GM18505 (cell line): ENCODE measurements around the gene MED27.

Experiments used
- ATAC-seq: cut with Tn5 transposase; IDR thresholded peaks from one replicate; pipeline ENCODE4 v1.9.1; 2021; ENCODE audit not compliant: unreplicated experiment
- POLR2A ChIP-seq: IDR thresholded peaks from 4 replicates; pipeline ENCODE4 v1.6.1; 2011; ENCODE audit warnings: borderline replicate concordance; ENCODE audit not compliant: insufficient read depth, insufficient read length; ENCODE audit errors: extremely low read depth

The MED27 gene

DNA sequence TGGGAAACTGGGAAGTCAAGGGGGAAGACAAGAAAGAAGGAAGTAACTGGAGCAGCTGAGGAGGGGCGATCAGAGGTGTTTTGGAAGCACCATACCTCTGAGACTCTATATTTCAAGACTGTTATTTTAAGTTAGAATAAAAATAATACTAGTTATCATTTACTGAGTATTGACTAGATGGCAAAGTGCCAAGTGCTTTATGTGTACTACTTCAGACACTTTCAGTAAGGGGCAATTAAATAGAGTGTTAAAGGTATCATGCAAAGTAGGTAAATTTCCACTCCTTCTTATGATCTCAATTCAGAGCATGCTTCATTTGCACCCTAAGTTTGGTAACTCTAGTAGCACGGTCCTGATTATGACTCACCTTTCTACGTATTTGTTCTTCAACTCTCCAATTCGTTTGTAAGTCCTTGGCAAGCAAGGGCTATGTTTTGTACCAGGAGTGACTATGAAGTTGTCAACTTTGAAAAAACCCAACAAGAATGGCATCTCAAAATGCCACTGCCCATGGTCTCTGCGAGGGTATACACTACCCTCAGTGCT, 187.4 kb downstream of the MED27 start:
- no peak for ATAC-seq
- TF ChIP-seq POLR2A = no peak

DNA sequence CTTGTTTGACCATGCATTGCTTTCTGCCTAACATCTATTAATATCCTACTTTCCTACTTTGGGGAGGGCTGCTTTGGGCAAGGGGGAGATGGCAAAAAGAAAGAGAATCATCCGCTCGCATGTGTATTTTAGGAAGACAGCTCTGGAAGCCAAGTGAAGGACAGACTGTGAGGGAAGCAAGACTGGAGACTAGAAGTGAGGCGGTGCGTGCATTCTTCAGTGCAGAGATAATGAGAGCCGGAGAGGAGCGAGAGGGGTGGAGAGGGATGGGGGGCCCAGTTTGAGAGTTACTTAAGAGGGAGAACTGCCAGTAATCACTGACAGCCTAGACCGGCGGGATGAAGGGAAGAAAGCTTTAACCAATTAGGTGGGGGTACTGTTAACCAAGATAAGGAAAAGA, 188.1 kb downstream of the MED27 start:
- TF ChIP-seq POLR2A = no peak
- ATAC-seq = no peak

DNA sequence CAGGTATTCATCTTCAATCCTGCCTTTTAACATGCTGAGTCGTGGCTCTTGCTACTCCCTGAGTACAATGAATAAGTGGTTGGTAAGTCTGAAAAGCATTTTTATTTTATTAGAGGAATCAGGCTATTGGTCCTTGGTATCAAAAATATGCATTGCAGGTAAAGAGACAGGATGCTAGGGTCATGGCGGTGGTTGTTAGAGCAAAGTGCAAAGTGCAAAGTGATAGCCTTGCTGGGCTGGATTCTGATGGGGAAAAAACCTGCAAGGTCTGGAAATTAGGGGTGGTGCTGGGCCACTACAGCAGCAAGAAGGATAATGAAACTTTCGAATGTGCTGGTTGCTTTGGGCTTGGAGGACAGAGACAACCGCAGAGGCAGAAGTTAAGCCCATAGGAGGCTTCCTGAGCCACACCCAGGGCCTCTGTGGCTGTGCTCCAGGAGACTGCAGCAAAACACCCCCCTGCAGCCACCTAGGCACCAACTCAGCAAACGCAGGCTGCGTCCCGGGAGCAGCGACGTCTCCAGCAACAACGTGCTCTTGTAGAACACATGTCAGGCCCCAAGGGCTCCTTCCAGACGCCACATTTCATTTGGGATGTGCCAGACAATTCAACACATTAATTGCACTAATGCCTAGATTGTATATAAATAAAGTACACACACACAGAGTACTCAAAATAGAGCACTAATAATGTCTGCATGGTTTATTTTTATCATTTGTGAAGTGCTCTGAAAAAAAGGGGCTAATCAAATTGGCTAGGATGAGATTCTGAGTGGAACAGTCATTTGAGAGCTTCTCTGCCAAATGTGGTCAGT, 190.0 kb downstream of the MED27 start:
- ATAC-seq = no peak
- no peak for TF ChIP-seq POLR2A

DNA sequence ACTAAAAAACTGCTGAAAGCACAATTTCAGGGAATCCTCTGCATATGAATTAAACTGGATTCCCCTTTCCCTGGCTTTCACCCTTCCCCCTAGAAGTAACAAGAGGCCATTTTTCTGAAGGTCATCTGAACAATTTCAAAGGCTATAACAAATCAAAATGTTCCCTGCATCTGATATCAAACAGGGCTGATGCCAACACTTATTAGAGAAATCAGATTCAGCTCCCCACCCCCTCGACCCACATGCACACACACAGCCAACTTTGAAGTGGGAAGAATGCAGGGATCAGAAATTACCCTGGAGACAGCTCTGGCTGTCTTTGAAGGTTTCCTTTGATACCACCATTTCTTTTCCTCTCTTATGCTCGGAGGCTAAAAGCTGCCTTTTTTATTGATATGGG, 190.7 kb downstream of the MED27 start:
- no peak for ATAC-seq
- TF ChIP-seq POLR2A = no peak

DNA sequence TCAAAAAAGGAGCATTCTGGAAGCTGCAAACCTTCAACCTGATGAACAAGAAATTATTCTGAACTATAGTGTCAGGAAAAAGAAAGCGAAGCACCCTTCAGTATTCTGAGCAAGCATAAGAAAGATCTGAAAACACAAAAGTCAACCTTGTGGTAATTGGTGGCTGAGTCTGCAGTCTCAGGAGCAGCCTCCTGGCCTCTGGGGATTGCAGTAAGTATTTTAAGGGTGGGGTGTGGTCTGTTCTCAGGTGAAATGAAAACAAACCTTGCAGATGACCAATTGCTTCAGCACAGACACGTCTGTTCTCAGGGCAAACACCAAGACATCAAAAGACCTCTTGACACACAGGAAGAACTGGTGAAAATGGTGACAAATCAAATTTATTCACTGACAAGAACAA, 192.0 kb downstream of the MED27 start:
- ATAC-seq = no peak
- TF ChIP-seq POLR2A = no peak

DNA sequence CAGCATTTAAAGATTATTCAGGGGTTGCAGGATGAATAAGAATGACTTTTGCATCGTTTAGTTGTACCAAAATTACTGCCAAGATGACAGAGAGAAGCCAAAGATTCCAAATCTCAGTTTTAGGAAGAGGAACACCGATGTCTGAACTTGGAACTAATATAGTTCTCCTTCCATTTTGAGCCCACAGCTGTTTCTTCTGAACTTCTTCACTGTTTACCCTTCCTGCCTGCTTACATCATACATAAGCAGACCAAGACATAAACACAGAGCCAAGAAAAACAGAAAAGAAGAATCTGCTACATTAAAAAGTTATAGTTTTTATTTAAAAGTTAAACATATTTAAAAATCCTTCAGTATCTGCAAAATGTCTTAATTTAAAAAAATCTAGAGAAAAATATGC, 192.8 kb downstream of the MED27 start:
- ATAC-seq = no peak
- TF ChIP-seq POLR2A = no peak

DNA sequence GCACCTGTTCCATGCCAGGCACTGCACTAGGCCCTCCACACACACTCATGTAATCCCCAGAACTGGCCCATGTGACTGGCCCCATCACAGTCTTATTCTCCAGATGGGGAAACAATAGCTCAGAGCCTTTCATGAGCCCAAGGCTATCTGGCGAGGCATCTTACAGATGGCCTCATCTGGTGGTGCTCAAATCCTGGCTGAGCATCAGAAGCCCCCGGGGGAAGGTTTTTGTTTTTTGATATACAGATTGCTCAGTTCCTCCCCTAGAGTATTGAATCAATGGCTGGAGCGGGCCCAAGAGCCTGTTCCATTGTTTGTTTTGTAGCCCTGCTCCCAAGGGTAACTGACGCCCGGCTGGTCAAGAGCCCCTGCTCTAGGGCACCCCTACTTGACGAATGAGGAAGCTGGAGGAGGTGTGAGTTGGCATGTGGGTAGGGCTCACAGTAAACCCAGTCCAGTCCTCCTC, 194.5 kb downstream of the MED27 start:
- ATAC-seq = no peak

DNA sequence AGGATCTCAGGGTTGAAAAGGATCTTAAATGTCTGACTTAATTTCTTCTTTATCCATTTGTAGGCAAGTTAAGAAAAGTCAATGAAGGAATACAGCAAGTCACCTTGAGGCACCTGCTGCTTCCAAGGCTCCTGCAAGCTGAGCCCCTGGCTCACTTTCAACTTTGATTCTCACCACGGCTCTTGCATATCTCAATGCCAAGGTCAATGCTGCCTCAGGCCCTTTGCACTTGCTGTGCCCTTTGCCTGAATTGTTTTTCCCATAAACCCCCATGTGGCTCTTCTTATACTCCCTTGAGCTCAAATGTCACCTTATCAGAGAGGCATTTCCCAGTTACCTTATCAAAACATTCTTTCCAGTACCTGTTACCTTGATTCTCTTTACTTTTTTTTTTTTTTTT, 195.4 kb downstream of the MED27 start:
- TF ChIP-seq POLR2A = no peak
- no peak for ATAC-seq

More for the DNA sequence above, 194.5 kb downstream of the MED27 start:
- no peak for TF ChIP-seq POLR2A

DNA sequence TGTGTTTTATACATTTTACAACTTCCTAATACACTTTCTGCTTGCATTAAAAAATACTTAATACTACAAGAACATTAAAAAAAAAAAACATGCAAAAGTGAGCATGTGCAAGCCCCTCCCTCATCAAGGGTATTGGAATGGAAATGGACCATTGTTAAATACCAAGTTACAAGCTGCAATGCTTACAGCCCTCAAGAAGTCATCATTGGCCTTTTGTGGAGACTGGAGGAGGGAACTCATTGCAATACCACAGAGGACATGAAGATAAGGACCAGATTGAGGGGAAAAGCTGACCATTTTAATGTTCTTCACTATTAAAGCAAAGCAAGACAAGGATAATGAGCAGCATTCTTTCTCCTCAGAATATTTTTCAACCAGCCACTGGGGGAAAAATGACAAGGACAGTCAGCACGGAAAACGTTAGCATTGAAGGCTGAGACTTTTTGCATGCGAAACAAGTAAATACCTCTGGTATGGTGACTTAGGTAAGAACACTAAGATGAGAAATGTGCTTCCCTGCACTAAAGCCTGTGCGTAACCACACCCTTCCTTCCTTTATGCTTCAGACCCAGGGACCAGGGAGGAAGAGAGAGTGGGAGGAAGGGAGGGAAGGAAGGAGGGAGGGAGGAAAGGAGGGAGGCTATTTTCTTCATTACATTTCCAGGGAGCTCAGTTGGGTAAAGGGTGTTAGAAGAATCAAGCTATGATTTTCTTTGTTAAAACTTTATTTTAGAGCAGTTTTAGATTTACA, 198.7 kb downstream of the MED27 start:
- TF ChIP-seq POLR2A = no peak
- ATAC-seq = no peak

DNA sequence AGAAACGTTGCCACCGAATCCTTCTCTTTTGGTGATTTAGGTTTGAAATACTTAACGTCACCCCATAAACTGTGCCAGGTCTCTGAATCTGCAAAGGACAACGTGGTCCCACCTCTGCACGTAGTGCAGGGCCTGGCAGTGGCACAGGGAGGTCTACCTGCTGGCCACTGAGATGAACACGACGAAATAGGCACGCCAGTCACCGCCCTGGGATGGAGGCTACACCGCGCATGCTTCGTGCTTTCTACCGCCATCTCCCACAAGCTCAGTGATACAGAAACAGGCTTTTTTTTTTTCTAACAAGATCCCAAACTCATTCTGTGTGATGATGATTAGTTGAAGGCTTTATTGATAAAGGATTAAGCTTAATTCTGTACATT, 199.8 kb downstream of the MED27 start:
- TF ChIP-seq POLR2A = no peak
- ATAC-seq = no peak

DNA sequence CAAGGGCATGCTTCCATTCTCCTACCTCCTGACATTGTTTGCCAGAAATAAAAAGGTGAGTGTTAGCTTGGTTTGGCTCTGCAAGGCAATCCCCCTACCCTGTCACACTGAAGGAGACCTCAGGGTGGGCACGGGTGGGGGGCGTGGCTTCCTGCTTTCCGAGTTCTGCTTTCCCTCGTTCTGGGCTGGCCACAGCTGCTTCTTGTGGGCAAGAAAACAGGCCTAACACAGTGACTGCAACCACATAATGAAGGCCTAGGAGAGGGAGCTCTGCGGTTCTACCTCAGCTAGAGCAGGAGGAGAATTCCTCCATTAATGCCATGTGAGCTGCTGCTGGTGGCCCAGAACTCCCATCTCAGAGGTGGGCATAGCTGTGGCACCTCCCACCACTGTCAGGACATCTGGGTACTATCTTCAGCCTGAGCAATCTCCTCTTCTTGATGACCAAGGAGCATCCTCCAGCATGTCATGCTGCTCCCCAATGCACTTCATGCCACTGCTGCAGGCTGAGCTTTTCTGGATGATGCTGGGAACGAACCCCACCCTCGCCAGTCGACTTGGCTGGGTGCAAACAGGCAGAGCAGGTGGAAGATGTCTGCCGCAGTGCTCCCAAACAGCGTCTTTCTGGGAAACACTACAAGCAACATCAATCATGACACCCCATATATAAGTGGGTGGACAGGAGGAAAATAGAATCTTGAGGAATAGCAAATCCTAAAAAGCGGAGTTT, 200.3 kb downstream of the MED27 start:
- ATAC-seq = no peak
- TF ChIP-seq POLR2A = no peak

DNA sequence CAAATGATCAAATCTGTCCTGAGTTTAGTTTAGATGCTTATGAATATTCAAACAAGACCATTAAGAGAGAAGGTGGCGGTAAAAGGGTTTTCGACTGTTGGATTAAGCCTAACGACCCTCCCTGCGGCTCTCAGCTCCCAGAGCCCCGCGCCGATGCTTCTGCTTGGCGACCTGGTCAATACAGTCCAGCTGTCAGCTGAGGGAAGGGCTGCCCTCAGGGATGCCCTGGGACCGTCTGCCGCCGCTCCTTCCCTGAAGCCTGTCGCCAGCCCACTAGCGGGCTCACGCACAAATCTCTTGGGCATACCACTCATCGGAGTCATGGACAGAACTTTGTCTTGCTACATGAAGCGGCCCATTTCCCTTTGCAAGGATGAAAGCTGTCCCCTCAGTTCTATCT, 203.2 kb downstream of the MED27 start:
- TF ChIP-seq POLR2A = no peak
- ATAC-seq = no peak

DNA sequence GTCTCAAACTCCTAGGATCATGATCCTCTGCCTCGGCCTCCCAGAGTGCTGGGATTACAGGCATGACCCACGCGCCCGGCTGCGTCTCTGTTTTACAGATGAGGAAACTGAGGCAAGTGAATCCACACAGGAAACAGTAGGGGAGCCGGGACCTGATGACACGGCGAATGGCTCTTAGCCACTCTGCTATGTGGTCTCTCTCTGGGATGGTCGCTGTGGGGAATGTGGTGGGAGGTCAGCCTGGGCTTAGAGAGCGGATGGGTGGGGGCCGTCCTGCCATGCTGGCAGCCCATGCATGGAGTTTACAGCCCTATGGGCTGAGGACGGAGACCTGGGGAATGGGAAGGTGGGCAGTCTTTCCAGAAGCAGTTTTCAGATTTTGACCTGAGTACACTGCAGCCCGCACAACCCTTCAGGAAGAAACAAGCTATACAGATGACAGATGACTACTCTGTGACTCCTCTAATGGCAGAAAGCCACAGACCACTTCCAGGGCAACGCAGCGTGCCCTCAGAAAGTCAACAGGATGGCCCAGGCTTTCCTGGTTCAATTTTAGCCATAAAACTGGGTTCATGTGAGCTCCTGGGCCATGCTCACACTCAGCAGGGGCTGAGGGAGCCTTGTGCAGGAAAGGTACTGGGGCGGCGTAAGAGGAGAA, 203.7 kb downstream of the MED27 start:
- TF ChIP-seq POLR2A = no peak
- no peak for ATAC-seq

DNA sequence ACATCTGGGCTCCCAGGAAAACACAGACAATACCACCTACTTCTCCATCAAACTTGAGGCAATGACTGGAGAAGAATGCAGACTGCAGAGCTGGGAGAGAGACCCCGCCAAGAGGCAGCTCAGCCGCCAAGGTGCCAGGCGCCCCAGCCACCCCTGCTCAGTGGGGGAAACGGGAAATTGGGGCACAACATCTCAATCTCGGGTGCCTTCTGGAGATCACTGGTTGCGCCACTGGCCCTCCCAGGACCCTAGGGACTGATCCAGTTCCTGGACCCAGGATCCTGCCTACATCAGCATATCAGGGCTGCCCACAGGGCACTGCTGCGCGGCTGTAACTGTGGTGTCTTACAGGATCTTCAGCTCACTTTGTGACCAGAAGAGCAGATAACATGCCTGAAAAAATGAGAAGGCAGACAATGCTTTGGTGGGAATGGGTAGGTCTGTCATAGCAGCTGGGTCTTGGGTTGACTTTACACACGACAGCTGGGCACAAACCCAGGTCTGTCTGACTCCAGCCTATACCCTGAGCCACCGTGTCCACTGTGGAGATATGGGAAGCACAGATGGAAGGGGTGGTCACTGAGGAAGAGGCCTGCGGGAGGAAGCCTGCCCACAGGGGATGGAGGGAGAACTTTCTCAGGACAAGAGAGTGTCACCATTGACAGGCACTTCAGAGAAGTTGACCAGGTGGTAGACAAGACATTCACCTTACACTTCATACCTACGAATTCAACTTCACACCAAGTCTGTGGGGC, 204.6 kb downstream of the MED27 start:
- no peak for ATAC-seq
- no peak for TF ChIP-seq POLR2A
